B cell (primary cell): ENCODE measurements around the gene GALNT18. TPM values are rescaled to one million over a fixed set of nuclear protein-coding genes. Genes with fewer than 3 reads are reported as not detected.

ENCODE experiments used
- ATAC-seq: fragments of 200-7000 bp; cut with Tn5 transposase; one replicate; pipeline ENCODE4 v1.10.0; 2021; ENCODE audit warnings: low read depth, mild to moderate bottlenecking, moderate number of reproducible peaks, moderate library complexity
- CTCF ChIA-PET: fragments of 350-600 bp; sonication (Branson Sonifier 250); formaldehyde crosslinking; loops from one replicate; lab custom pipeline; 2021; ENCODE audit warnings: antibody characterized with exemption, inconsistent platforms; lab: Charles Lee
- POLR2A ChIA-PET: fragments of 350-600 bp; sonication (Branson Sonifier 250); formaldehyde crosslinking; loops from one replicate; lab custom pipeline; 2021; ENCODE audit warnings: antibody characterized with exemption; lab: Charles Lee
- DNase-seq: peaks from one replicate; pipeline ENCODE4 v3.0.0; 2013
- H2AFZ ChIP-seq: 2 replicates; pipeline ENCODE4 v1.6.1; 2012; ENCODE audit warnings: mild to moderate bottlenecking, low read depth, low read length; ENCODE audit not compliant: insufficient read depth, poor library complexity, severe bottlenecking
- H3K27ac ChIP-seq, 2 donors: 1 replicate in 1 of 2; 2 replicates in 1 of 2; pipeline ENCODE4 v1.5.1; 2012 to 2013; ENCODE audit warnings: low read length in 2 of 2, mild to moderate bottlenecking in 2 of 2, moderate library complexity in 1 of 2
- H3K27me3 ChIP-seq, 4 experiments: fragments of 200-600 bp in 1 of 4; sonication (generic) in 1 of 4; replicated peaks in 1 of 4; 1 replicate in 2 of 4; 2 replicates in 2 of 4; pipeline versions ENCODE4 v1.6.1 to v1.7.0; 2013 to 2016; ENCODE audit warnings: low read length in 3 of 4, mild to moderate bottlenecking in 2 of 4, mixed read lengths in 1 of 4, moderate library complexity in 1 of 4; ENCODE audit not compliant: insufficient read depth in 4 of 4, control insufficient read depth in 3 of 4; ENCODE audit errors: control extremely low read depth in 1 of 4
- H3K36me3 ChIP-seq, 2 experiments: replicated peaks in 1 of 2; 1 replicate in 1 of 2; 2 replicates in 1 of 2; pipeline versions ENCODE4 v1.6.1 to v1.7.1; 2013; ENCODE audit warnings: low read length in 1 of 2; ENCODE audit not compliant: insufficient read depth in 2 of 2, control insufficient read depth in 1 of 2; ENCODE audit errors: control extremely low read depth in 1 of 2, extremely low read depth in 1 of 2
- H3K4me1 ChIP-seq, 2 donors: fragments of 200-600 bp in 1 of 2; sonication (generic) in 1 of 2; 1 replicate in 1 of 2; 2 replicates in 1 of 2; pipeline versions ENCODE4 v1.5.1 to v1.6.1; 2013 to 2017; ENCODE audit warnings: low read length in 2 of 2; ENCODE audit not compliant: control insufficient read depth in 2 of 2, insufficient read depth in 2 of 2
- H3K4me2 ChIP-seq: replicated peaks from 2 replicates; pipeline ENCODE3; 2012; ENCODE audit warnings: mild to moderate bottlenecking, low read depth, low read length; ENCODE audit not compliant: poor library complexity, severe bottlenecking
- H3K4me3 ChIP-seq, 5 experiments: fragments of 200-600 bp in 1 of 5; sonication (generic) in 1 of 5; 1 replicate in 3 of 5; 2 replicates in 2 of 5; pipeline versions ENCODE4 v1.5.1 to v1.7.0; 2011 to 2016; ENCODE audit warnings: low read length in 4 of 5, mild to moderate bottlenecking in 4 of 5, low read depth in 2 of 5, control low read depth in 1 of 5, moderate library complexity in 1 of 5; ENCODE audit not compliant: insufficient read depth in 1 of 5; ENCODE audit errors: control extremely low read depth in 1 of 5, extremely low read depth in 1 of 5
- H3K79me2 ChIP-seq: fragments of 200-600 bp; sonication (generic); one replicate; pipeline ENCODE4 v1.6.0; 2016; ENCODE audit warnings: low read length; ENCODE audit not compliant: control insufficient read depth, insufficient read depth
- H3K9ac ChIP-seq: fragments of 200-600 bp; sonication (generic); 2 replicates; pipeline ENCODE4 v1.6.1; 2017; ENCODE audit warnings: mild to moderate bottlenecking, low read length, moderate library complexity
- H3K9me3 ChIP-seq, 3 donors: one replicate each; pipeline versions ENCODE4 v1.6.1 to v1.7.1; 2013; ENCODE audit warnings: low read length in 2 of 3; ENCODE audit not compliant: control insufficient read depth in 2 of 3, insufficient read depth in 1 of 3; ENCODE audit errors: control extremely low read depth in 1 of 3
- H4K20me1 ChIP-seq: 2 replicates; pipeline ENCODE4 v1.6.0; 2012; ENCODE audit warnings: mild to moderate bottlenecking, low read length; ENCODE audit not compliant: insufficient read depth, control insufficient read depth, poor library complexity, severe bottlenecking
- H3K27ac Mint-ChIP-seq: one replicate; pipeline ENCODE4 v1.8.0; 2021; ENCODE audit warnings: mixed read lengths
- H3K27me3 Mint-ChIP-seq: one replicate; pipeline ENCODE4 v1.8.0; 2021; ENCODE audit warnings: mixed read lengths
- H3K4me1 Mint-ChIP-seq: one replicate; pipeline ENCODE4 v1.8.0; 2021; ENCODE audit warnings: mixed read lengths
- H3K4me3 Mint-ChIP-seq: one replicate; pipeline ENCODE4 v1.8.0; 2021; ENCODE audit warnings: mixed read lengths
- H3K9me3 Mint-ChIP-seq: one replicate; pipeline ENCODE4 v1.8.0; 2022; ENCODE audit warnings: mixed read lengths; ENCODE audit not compliant: insufficient read depth
- CTCF ChIP-seq: fragments of 200-600 bp; IDR thresholded peaks from one replicate; pipeline ENCODE4 v1.8.0; 2022; ENCODE audit warnings: antibody characterized with exemption, mild to moderate bottlenecking
- EZH2 ChIP-seq: IDR thresholded peaks from 2 replicates; pipeline ENCODE4 v1.6.1; 2012; ENCODE audit warnings: borderline replicate concordance, low read depth, mild to moderate bottlenecking, moderate library complexity, low read length; ENCODE audit not compliant: insufficient read depth, poor library complexity, severe bottlenecking
- WGBS: methylation state at CpG from one replicate; pipeline ENCODE4 v1.1.5; 2013; ENCODE audit warnings: missing lambda C conversion rate; ENCODE audit not compliant: insufficient coverage; 5-methylcytosine and 5-hydroxymethylcytosine counted together
- intact Hi-C: fragments of 100-400 bp; cut with micrococcal nuclease; formaldehyde crosslinking; loops from one replicate; pipeline ENCODE4 v1.10.0; 2022
- polyA plus RNA-seq: library from polyadenylated mRNA; depleted of rRNA; stranded (reverse); fragments of >200 nt; gene quantifications from 2 replicates; pipeline ENCODE4 v1.2.3, GENCODE V29; 2012
- small RNA-seq: library from RNA; depleted of rRNA; stranded (forward); fragments of <200 nt; gene quantifications from one replicate; pipeline ENCODE3, GENCODE V24; 2012; ENCODE audit warnings: low replicate concordance, low read depth; ENCODE audit not compliant: insufficient read length
- total RNA-seq, 2 donors: library from RNA; stranded (reverse); fragments of 120-200 nt in 1 of 2; gene quantifications; 1 replicate in 1 of 2; 2 replicates in 1 of 2; pipeline versions ENCODE4 v1.2.3 to v1.2.4, GENCODE V29; 2013 to 2022

The GALNT18 gene
- total and polyA plus RNA-seq, 2 donors (not counting 1 experiment from before 2014, with no cell fraction given), result not detected

- no peaks in the 10 kb centered on the region for H3K4me1 ChIP-seq
- ChIA-PET CTCF (no interaction called here), POLR2A (no interaction called here)
- H4K20me1 ChIP-seq, result no peaks in the 10 kb centered on the region
- Mint-ChIP-seq H3K4me3 (no peak overlapping the region), H3K27me3 (peaks cover 29% of the 10 kb centered on the region), H3K9me3 (no peaks in the 10 kb centered on the region), H3K4me1 (no peaks in the 10 kb centered on the region), H3K27ac (no peak overlapping the region)
- H3K9ac ChIP-seq, result no peak overlapping the region
- no peak overlapping the region for H3K4me2 ChIP-seq
- no peak for DNase-seq
- H3K27me3 ChIP-seq, result peaks cover 0 to 17% (median 2%) of the 10 kb centered on the region in 4 experiments
- no peak overlapping the region for H2AFZ ChIP-seq
- intact Hi-C loops, result no loop called here
- no peak for TF ChIP-seq CTCF
- TF ChIP-seq EZH2, result no peak
- peaks cover 0 to 2% (median 0%) of the 10 kb centered on the region in 3 donors for H3K9me3 ChIP-seq
- ATAC-seq, result no peak
- H3K79me2 ChIP-seq, result no peaks in the 10 kb centered on the region
- no peaks in the 10 kb centered on the region for H3K36me3 ChIP-seq
- H3K4me3 ChIP-seq, result no peak overlapping the region
- WGBS, result 94% methylated on average over 5 of the region's 8 CpGs
- H3K27ac ChIP-seq, result no peak overlapping the region
Observed at GRCh38 chr11:11227296-11228085, 394.3 kb downstream of the GALNT18 start.

Small RNA genes lying within 50 kb of the gene (small RNA-seq; reads per million reads assigned to genes)
- not detected for gene MIR4299

Other genes starting within 250 kb of the GALNT18 start
- gene USP47, start 220.0 kb upstream of the GALNT18 start, total RNA-seq, result 52.9 and 61.1 TPM in 2 replicates
- gene USP47, start 220.0 kb upstream of the GALNT18 start, polyA plus RNA-seq, result 12.8 and 19.6 TPM in 2 replicates